Testis (tissue), 2 donors: ENCODE measurements around the gene TRABD2A.
A peak's percentile ranks its signal among the peaks of the same experiment; 100 is the strongest.

Experiments
- CTCF ChIP-seq, 3 experiments: fragments of 450-650 bp in 2 of 3; fragments of 200-600 bp in 1 of 3; sonication (generic) in 1 of 3; IDR thresholded peaks; one replicate each; pipeline ENCODE4 v1.5.1; 2016 to 2019; ENCODE audit warnings: antibody characterized with exemption in 3 of 3, mild to moderate bottlenecking in 2 of 3, moderate library complexity in 1 of 3
- POLR2A ChIP-seq: fragments of 450-650 bp; IDR thresholded peaks from one replicate; pipeline ENCODE4 v1.6.1; 2017; ENCODE audit warnings: antibody characterized with exemption, mild to moderate bottlenecking, moderate library complexity

GRCh38 chr2:84905181-84906107, 24.6 kb upstream of the TRABD2A start, which contains the start of gene TMSB10:
- peak; percentile 65 for TF ChIP-seq POLR2A
- TF ChIP-seq CTCF (IDR thresholded peaks at IDR 0.05) = no peak
